HEK293 (cell line): ENCODE results near the gene ZBTB37.

Experiments used
- BCL11A ChIP-seq: fragments of 450-650 bp; formaldehyde crosslinking; IDR thresholded peaks from 2 replicates; pipeline ENCODE4 v1.5.1; 2016; ENCODE audit warnings: low read depth, missing biosample characterization, missing genetic modification characterization
- GLIS1 ChIP-seq: fragments of 450-650 bp; formaldehyde crosslinking; IDR thresholded peaks from 2 replicates; pipeline ENCODE4 v1.5.1; 2016; ENCODE audit warnings: missing biosample characterization, missing genetic modification characterization
- PRDM1 ChIP-seq: fragments of 450-650 bp; formaldehyde crosslinking; IDR thresholded peaks from 2 replicates; pipeline ENCODE4; 2016; ENCODE audit warnings: missing biosample characterization, missing genetic modification characterization
- ZBTB1 ChIP-seq: fragments of 450-650 bp; formaldehyde crosslinking; IDR thresholded peaks from 2 replicates; pipeline ENCODE4 v1.5.1; 2016; ENCODE audit warnings: missing biosample characterization, missing genetic modification characterization
- ZNF10 ChIP-seq: fragments of 450-650 bp; formaldehyde crosslinking; IDR thresholded peaks from 2 replicates; pipeline ENCODE4 v1.5.1; 2017; ENCODE audit warnings: missing biosample characterization, missing genetic modification characterization
- ZNF211 ChIP-seq: fragments of 450-650 bp; formaldehyde crosslinking; IDR thresholded peaks from 2 replicates; pipeline ENCODE4 v1.5.1; 2016; ENCODE audit warnings: low read depth, missing biosample characterization, missing genetic modification characterization
- ZNF514 ChIP-seq: fragments of 450-650 bp; formaldehyde crosslinking; IDR thresholded peaks from 2 replicates; pipeline ENCODE4 v1.5.1; 2016; ENCODE audit warnings: missing biosample characterization, missing genetic modification characterization
- ZNF660 ChIP-seq: fragments of 450-650 bp; IDR thresholded peaks from 2 replicates; pipeline ENCODE4 v1.5.1; 2018; ENCODE audit warnings: missing biosample characterization, mild to moderate bottlenecking, missing genetic modification characterization
- ZNF664 ChIP-seq: fragments of 450-650 bp; formaldehyde crosslinking; IDR thresholded peaks from 2 replicates; pipeline ENCODE4 v1.5.1; 2016; ENCODE audit warnings: missing biosample characterization, missing genetic modification characterization
- ZNF747 ChIP-seq: fragments of 450-650 bp; formaldehyde crosslinking; IDR thresholded peaks from 2 replicates; pipeline ENCODE4 v1.5.1; 2016; ENCODE audit warnings: missing biosample characterization, missing genetic modification characterization
- ZNF785 ChIP-seq: fragments of 450-650 bp; formaldehyde crosslinking; IDR thresholded peaks from 2 replicates; pipeline ENCODE4 v1.5.1; 2016; ENCODE audit warnings: missing biosample characterization, missing genetic modification characterization
- ZSCAN18 ChIP-seq: fragments of 450-650 bp; formaldehyde crosslinking; IDR thresholded peaks from 2 replicates; pipeline ENCODE4 v1.5.1; 2016; ENCODE audit warnings: missing biosample characterization, missing genetic modification characterization
- TF ChIP-seq, protein P1 (sequence below): fragments of 450-650 bp; formaldehyde crosslinking; conservative IDR thresholded peaks from 2 replicates; pipeline ENCODE4 v1.5.1; 2016; ENCODE audit warnings: low read depth, missing biosample characterization, missing genetic modification characterization
- TF ChIP-seq, protein P2 (sequence below): fragments of 450-650 bp; formaldehyde crosslinking; IDR thresholded peaks from 2 replicates; pipeline ENCODE4 v1.5.1; 2017; ENCODE audit warnings: missing biosample characterization, mild to moderate bottlenecking, missing genetic modification characterization, moderate library complexity
- TF ChIP-seq, protein P3 (sequence below): fragments of 450-650 bp; formaldehyde crosslinking; IDR thresholded peaks from 2 replicates; pipeline ENCODE4 v1.5.1; 2016; ENCODE audit warnings: missing biosample characterization, missing genetic modification characterization
- TF ChIP-seq, protein P4 (sequence below): fragments of 450-650 bp; formaldehyde crosslinking; IDR thresholded peaks from 2 replicates; pipeline ENCODE4 v1.5.1; 2016; ENCODE audit warnings: missing biosample characterization, missing genetic modification characterization

ZBTB37 gene

DNA sequence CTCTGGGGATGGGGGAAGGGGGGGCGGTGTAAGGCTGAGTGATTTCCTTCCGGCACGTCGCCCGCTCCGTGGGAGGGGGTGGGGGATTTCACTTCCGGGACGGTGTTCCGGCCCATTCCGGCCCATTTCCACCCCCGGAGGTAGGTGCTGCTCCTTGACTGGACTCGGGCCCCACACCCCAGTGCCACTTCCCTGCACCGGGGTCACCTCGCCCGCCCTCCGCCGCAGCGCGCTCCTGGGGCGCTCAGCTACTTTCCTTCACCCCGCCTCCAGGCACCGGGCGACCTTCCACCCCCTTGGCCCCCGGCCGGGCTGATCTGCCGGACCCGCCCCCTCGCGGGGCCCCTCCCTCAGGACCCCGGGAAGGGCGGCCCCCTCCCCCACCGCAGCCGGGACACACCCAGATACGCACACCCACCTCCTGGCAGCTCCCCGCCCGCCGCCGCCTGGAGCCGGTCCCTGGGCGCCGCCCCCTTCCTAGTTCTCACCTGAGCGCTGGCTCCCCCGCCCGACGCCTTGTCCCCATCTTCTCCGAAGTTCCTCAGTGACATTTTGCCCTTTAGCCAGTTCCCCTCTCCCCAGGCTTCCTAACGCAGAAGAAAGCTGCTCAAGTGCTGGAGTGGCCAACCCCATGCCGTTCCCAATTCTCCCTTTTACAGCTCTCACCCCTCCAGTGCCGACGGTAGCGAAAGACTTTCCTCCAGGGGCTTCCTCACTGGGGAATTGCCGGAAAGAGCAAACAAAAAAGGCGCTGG, at the start of gene ZBTB37 (continued):
- TF ChIP-seq, protein P1, sequence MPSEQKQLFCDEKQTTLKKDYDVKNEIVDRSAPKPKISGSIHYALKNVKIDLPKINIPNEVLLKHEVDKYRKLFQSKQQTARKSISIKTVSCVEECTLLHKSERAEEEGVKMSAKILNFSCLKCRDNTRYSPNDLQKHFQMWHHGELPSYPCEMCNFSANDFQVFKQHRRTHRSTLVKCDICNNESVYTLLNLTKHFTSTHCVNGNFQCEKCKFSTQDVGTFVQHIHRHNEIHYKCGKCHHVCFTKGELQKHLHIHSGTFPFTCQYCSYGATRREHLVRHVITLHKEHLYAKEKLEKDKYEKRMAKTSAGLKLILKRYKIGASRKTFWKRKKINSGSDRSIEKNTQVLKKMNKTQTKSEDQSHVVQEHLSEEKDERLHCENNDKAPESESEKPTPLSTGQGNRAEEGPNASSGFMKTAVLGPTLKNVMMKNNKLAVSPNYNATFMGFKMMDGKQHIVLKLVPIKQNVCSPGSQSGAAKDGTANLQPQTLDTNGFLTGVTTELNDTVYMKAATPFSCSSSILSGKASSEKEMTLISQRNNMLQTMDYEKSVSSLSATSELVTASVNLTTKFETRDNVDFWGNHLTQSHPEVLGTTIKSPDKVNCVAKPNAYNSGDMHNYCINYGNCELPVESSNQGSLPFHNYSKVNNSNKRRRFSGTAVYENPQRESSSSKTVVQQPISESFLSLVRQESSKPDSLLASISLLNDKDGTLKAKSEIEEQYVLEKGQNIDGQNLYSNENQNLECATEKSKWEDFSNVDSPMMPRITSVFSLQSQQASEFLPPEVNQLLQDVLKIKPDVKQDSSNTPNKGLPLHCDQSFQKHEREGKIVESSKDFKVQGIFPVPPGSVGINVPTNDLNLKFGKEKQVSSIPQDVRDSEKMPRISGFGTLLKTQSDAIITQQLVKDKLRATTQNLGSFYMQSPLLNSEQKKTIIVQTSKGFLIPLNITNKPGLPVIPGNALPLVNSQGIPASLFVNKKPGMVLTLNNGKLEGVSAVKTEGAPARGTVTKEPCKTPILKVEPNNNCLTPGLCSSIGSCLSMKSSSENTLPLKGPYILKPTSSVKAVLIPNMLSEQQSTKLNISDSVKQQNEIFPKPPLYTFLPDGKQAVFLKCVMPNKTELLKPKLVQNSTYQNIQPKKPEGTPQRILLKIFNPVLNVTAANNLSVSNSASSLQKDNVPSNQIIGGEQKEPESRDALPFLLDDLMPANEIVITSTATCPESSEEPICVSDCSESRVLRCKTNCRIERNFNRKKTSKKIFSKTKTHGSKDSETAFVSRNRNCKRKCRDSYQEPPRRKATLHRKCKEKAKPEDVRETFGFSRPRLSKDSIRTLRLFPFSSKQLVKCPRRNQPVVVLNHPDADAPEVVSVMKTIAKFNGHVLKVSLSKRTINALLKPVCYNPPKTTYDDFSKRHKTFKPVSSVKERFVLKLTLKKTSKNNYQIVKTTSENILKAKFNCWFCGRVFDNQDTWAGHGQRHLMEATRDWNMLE (tag by site-specific recombination): peak; percentile 93
- TF ChIP-seq ZNF664 (no peak), GLIS1 (peak; percentile 91), ZNF211 (no peak), ZNF785 (tag by site-specific recombination) (no peak), BCL11A (tag by site-specific recombination) (peak; percentile 98), ZNF10 (tag by site-specific recombination) (0 out of 2 replicates have a peak, but pooled peaks have one; percentile 59), ZBTB1 (no peak), ZSCAN18 (tag by site-specific recombination) (no peak), ZNF514 (tag by site-specific recombination) (no peak), ZNF747 (tag by site-specific recombination) (no peak), PRDM1 (tag by site-specific recombination) (peak; percentile 67), ZNF660 (0 out of 2 replicates have a peak, but pooled peaks have one; percentile 59)
- TF ChIP-seq, protein P2, sequence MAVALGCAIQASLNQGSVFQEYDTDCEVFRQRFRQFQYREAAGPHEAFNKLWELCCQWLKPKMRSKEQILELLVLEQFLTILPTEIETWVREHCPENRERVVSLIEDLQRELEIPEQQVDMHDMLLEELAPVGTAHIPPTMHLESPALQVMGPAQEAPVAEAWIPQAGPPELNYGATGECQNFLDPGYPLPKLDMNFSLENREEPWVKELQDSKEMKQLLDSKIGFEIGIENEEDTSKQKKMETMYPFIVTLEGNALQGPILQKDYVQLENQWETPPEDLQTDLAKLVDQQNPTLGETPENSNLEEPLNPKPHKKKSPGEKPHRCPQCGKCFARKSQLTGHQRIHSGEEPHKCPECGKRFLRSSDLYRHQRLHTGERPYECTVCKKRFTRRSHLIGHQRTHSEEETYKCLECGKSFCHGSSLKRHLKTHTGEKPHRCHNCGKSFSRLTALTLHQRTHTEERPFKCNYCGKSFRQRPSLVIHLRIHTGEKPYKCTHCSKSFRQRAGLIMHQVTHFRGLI: no peak; the same call in 1 of the 2 replicates
- TF ChIP-seq, protein P3, sequence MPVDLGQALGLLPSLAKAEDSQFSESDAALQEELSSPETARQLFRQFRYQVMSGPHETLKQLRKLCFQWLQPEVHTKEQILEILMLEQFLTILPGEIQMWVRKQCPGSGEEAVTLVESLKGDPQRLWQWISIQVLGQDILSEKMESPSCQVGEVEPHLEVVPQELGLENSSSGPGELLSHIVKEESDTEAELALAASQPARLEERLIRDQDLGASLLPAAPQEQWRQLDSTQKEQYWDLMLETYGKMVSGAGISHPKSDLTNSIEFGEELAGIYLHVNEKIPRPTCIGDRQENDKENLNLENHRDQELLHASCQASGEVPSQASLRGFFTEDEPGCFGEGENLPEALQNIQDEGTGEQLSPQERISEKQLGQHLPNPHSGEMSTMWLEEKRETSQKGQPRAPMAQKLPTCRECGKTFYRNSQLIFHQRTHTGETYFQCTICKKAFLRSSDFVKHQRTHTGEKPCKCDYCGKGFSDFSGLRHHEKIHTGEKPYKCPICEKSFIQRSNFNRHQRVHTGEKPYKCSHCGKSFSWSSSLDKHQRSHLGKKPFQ (tag by site-specific recombination): peak; percentile 84; the same call in 1 of the 2 replicates
- TF ChIP-seq, protein P4, sequence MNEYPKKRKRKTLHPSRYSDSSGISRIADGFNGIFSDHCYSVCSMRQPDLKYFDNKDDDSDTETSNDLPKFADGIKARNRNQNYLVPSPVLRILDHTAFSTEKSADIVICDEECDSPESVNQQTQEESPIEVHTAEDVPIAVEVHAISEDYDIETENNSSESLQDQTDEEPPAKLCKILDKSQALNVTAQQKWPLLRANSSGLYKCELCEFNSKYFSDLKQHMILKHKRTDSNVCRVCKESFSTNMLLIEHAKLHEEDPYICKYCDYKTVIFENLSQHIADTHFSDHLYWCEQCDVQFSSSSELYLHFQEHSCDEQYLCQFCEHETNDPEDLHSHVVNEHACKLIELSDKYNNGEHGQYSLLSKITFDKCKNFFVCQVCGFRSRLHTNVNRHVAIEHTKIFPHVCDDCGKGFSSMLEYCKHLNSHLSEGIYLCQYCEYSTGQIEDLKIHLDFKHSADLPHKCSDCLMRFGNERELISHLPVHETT (tag by site-specific recombination): no peak
